HUDEP-2 (cell line): ENCODE results near the gene NAGK.
"Not testable (repeated sequence)": the region's sequence is repeated elsewhere in the genome, so short reads cannot be mapped to it uniquely, and the experiment has no call there.

Source experiments
- DNase-seq, 76 experiments: peaks; one replicate each; lab custom pipeline; 2025; ENCODE audit not compliant: unreplicated experiment in 76 of 76; lab: John Stamatoyannopoulos, UW

Gene NAGK

GRCh38 chr2:71067567-71068217 is 756 bp upstream of the NAGK start:
- peak in 1 of 76 experiments; percentile 71 for DNase-seq

GRCh38 chr2:71069376-71069775 is 928 bp downstream of the NAGK start:
- no peak for DNase-seq

GRCh38 chr2:71070294-71071093 is 2.0 kb downstream of the NAGK start:
- peak in 6 of 76 experiments; percentile 2 to 31 (median 11) for DNase-seq

GRCh38 chr2:71071681-71072398 is 3.4 kb downstream of the NAGK start:
- peak in 36 of 76 experiments; percentile 2 to 79 (median 30) for DNase-seq

GRCh38 chr2:71072492-71072891 is 4.0 kb downstream of the NAGK start:
- DNase-seq, result no peak

- no peak for DNase-seq
Observed at GRCh38 chr2:71073475-71073874, 5.0 kb downstream of the NAGK start.

GRCh38 chr2:71074893-71075395 is 6.5 kb downstream of the NAGK start:
- DNase-seq, result no peak

GRCh38 chr2:71078624-71079023 is 10.2 kb downstream of the NAGK start:
- DNase-seq, result no peak

GRCh38 chr2:71082402-71083252 is 14.2 kb downstream of the NAGK start:
- DNase-seq, result no peak

GRCh38 chr2:71083297-71083696 is 14.8 kb downstream of the NAGK start:
- DNase-seq, result not testable (repeated sequence)

GRCh38 chr2:71083752-71084312 is 15.4 kb downstream of the NAGK start:
- DNase-seq, result not testable (repeated sequence)

GRCh38 chr2:71085325-71086003 is 17.0 kb downstream of the NAGK start:
- not testable (repeated sequence) for DNase-seq

- not testable (repeated sequence) for DNase-seq
Observed at GRCh38 chr2:71089475-71089874, 21.0 kb downstream of the NAGK start.

- DNase-seq, result not testable (repeated sequence)
Observed at GRCh38 chr2:71091808-71092207, 23.4 kb downstream of the NAGK start.

GRCh38 chr2:71092491-71093260 is 24.2 kb downstream of the NAGK start:
- not testable (repeated sequence) for DNase-seq

GRCh38 chr2:71100195-71100964 is 31.9 kb downstream of the NAGK start:
- peak in 58 of 76 experiments; percentile 2 to 60 (median 23) for DNase-seq

- DNase-seq, result no peak
Observed at GRCh38 chr2:71101656-71102055, 33.2 kb downstream of the NAGK start.
